SK-N-SH (cell line): ENCODE data around the gene PRADC1. TPM values are rescaled to one million over a fixed set of nuclear protein-coding genes. Genes with fewer than 3 reads are reported as not detected.

Source experiments
- CTCF ChIA-PET: fragments of 300-600, 350-600 bp; formaldehyde crosslinking; extraction: SDS; loops from one replicate; lab custom pipeline; 2021; lab: Yijun Ruan, JAX
- POLR2A ChIA-PET: fragments of 350-600 bp; sonication (Branson Sonifier 250); formaldehyde crosslinking; extraction: SDS; loops from one replicate; lab custom pipeline; 2020; ENCODE audit warnings: antibody characterized with exemption, inconsistent platforms; lab: Yijun Ruan, JAX
- DNase-seq: peaks from one replicate; pipeline ENCODE4 v3.0.0; 2012
- H2AFZ ChIP-seq: fragments of 200-600 bp; sonication (generic); 2 replicates; pipeline ENCODE4 v1.8.1; 2016; ENCODE audit warnings: antibody characterized with exemption, mild to moderate bottlenecking, low read depth
- H3F3A ChIP-seq: fragments of 200-600 bp; sonication (generic); replicated peaks from 2 replicates; pipeline ENCODE3; 2016; ENCODE audit warnings: antibody characterized with exemption, mild to moderate bottlenecking; ENCODE audit not compliant: insufficient read depth
- H3K27ac ChIP-seq, 2 experiments: fragments of 200-500 bp in 1 of 2; fragments of 200-600 bp in 1 of 2; sonication (Bioruptor generic) in 1 of 2; sonication (generic), shearing (Covaris generic) in 1 of 2; 2 replicates each; pipeline versions ENCODE4 v1.5.1 to v1.6.1; 2014 to 2016; ENCODE audit warnings: low read depth in 2 of 2, inconsistent platforms in 1 of 2, low read length in 1 of 2, mild to moderate bottlenecking in 1 of 2, mixed read lengths in 1 of 2
- H3K27me3 ChIP-seq: fragments of 200-600 bp; sonication (generic), shearing (Covaris generic); 2 replicates; pipeline ENCODE4 v1.6.1; 2016; ENCODE audit warnings: mixed run types; ENCODE audit not compliant: insufficient read depth
- H3K36me3 ChIP-seq, 2 experiments: fragments of 200-500 bp in 1 of 2; fragments of 200-600 bp in 1 of 2; sonication (Bioruptor generic) in 1 of 2; sonication (generic) in 1 of 2; replicated peaks in 1 of 2; 2 replicates each; pipeline versions ENCODE3 to v1.5.1; 2014 to 2016; ENCODE audit warnings: low read length in 1 of 2, mild to moderate bottlenecking in 1 of 2; ENCODE audit not compliant: insufficient read depth in 2 of 2, control insufficient read depth in 1 of 2
- H3K4me1 ChIP-seq, 2 experiments: fragments of 200-500 bp in 1 of 2; fragments of 200-600 bp in 1 of 2; sonication (Bioruptor generic) in 1 of 2; sonication (generic), shearing (Covaris generic) in 1 of 2; 2 replicates each; pipeline versions ENCODE4 v1.5.1 to v1.6.1; 2014 to 2016; ENCODE audit warnings: low read depth in 1 of 2, low read length in 1 of 2, mixed run types in 1 of 2; ENCODE audit not compliant: insufficient read depth in 2 of 2, control insufficient read depth in 1 of 2
- H3K4me2 ChIP-seq: fragments of 200-600 bp; sonication (generic), shearing (Covaris generic); 2 replicates; pipeline ENCODE4 v1.6.1; 2017; ENCODE audit warnings: mixed run types
- H3K4me3 ChIP-seq, 2 experiments: fragments of 200-500 bp in 1 of 2; fragments of 200-600 bp in 1 of 2; sonication (Bioruptor generic) in 1 of 2; sonication (generic), shearing (Covaris generic) in 1 of 2; 2 replicates each; pipeline versions ENCODE4 v1.5.1 to v1.8.1; 2014 to 2016; ENCODE audit warnings: low read depth in 2 of 2, inconsistent platforms in 1 of 2, low read length in 1 of 2, mild to moderate bottlenecking in 1 of 2, mixed read lengths in 1 of 2, moderate library complexity in 1 of 2
- H3K79me2 ChIP-seq: fragments of 200-600 bp; sonication (generic); 2 replicates; pipeline ENCODE4 v1.8.1; 2017; ENCODE audit warnings: mild to moderate bottlenecking; ENCODE audit not compliant: insufficient read depth
- H3K9ac ChIP-seq: fragments of 200-600 bp; sonication (generic); 2 replicates; pipeline ENCODE4 v1.6.1; 2017; ENCODE audit warnings: mixed run types
- H3K9me2 ChIP-seq: fragments of 200-600 bp; sonication (generic); 2 replicates; pipeline ENCODE4 v1.6.1; 2017; ENCODE audit warnings: mixed run types
- H3K9me3 ChIP-seq: fragments of 200-600 bp; sonication (generic); 2 replicates; pipeline ENCODE4 v1.6.1; 2017; ENCODE audit warnings: mixed run types, mild to moderate bottlenecking, moderate library complexity
- H4K20me1 ChIP-seq: fragments of 200-600 bp; sonication (generic); 2 replicates; pipeline ENCODE4 v1.6.1; 2017; ENCODE audit warnings: mild to moderate bottlenecking, mixed run types; ENCODE audit not compliant: insufficient read depth
- EP300 ChIP-seq, 2 experiments: IDR thresholded peaks; 2 replicates each; pipeline versions ENCODE4 v1.4.0 to v1.6.1; 2012; ENCODE audit warnings: borderline replicate concordance in 1 of 2, low read depth in 1 of 2, low read length in 1 of 2
- FOXJ3 ChIP-seq: sonication (generic); formaldehyde crosslinking; IDR thresholded peaks from 2 replicates; pipeline ENCODE4 v1.5.1; 2020; ENCODE audit warnings: mild to moderate bottlenecking, missing genetic modification reagents
- FOXM1 ChIP-seq: IDR thresholded peaks from 2 replicates; pipeline ENCODE4 v1.4.0; 2012; ENCODE audit warnings: low read depth, mild to moderate bottlenecking
- GABPA ChIP-seq: IDR thresholded peaks from 2 replicates; pipeline ENCODE4 v1.4.0; 2012; ENCODE audit warnings: low read depth, mild to moderate bottlenecking
- MAX ChIP-seq: IDR thresholded peaks from 2 replicates; pipeline ENCODE4 v1.4.0; 2012; ENCODE audit warnings: low read depth
- MEF2A ChIP-seq: IDR thresholded peaks from 2 replicates; pipeline ENCODE4 v1.4.0; 2012; ENCODE audit warnings: low read depth, borderline replicate concordance
- NRF1 ChIP-seq: IDR thresholded peaks from 2 replicates; pipeline ENCODE4 v1.6.1; 2012; ENCODE audit warnings: low read depth, mild to moderate bottlenecking, low read length
- PBX3 ChIP-seq: IDR thresholded peaks from 2 replicates; pipeline ENCODE4; 2012
- RXRA ChIP-seq: IDR thresholded peaks from 2 replicates; pipeline ENCODE4 v1.4.0; 2012; ENCODE audit warnings: low read depth, mild to moderate bottlenecking, borderline replicate concordance
- YY1 ChIP-seq: IDR thresholded peaks from 2 replicates; pipeline ENCODE4 v1.4.0; 2012; ENCODE audit warnings: low read depth, mild to moderate bottlenecking
- WGBS: methylation state at CpG from one replicate; pipeline ENCODE4 v1.1.6; 2017; ENCODE audit warnings: low lambda C conversion rate; 5-methylcytosine and 5-hydroxymethylcytosine counted together
- polyA plus RNA-seq, 3 experiments: library from polyadenylated mRNA; depleted of rRNA; stranded (reverse); fragments of >200 nt; gene quantifications; 2 replicates each; pipeline ENCODE4 v1.2.3, GENCODE V29; 2012
- TF ChIP-seq, protein P1 (sequence below): fragments of 150-350 bp; IDR thresholded peaks from 2 replicates; pipeline ENCODE4 v1.6.1; 2017; ENCODE audit warnings: antibody characterized with exemption, low read length, low read depth, borderline replicate concordance

PRADC1 gene
- polyA plus RNA-seq, 1 of the 3 experiments (the other 2 are of a cell fraction): 8.5 TPM

- Histone ChIP-seq H3K4me2 (no peak overlapping the region), H3K4me1 (no peaks in the 10 kb centered on the region), H3K36me3 (no peaks in the 10 kb centered on the region), H3K4me3 (no peak overlapping the region), H3K9me3 (no peaks in the 10 kb centered on the region), H3K27ac (no peak overlapping the region), H4K20me1 (no peaks in the 10 kb centered on the region), H3F3A (no peaks in the 10 kb centered on the region), H3K79me2 (no peaks in the 10 kb centered on the region), H3K9me2 (no peaks in the 10 kb centered on the region), H3K27me3 (peaks cover 39% of the 10 kb centered on the region; the same call in 1 of the 2 replicates), H2AFZ (no peak overlapping the region), H3K9ac (no peak overlapping the region)
- 15% methylated on average over 2 of the region's 2 CpGs for WGBS
- DNase-seq: no peak
- TF ChIP-seq NRF1 (no peak), PBX3 (no peak), MAX (no peak), FOXM1 (no peak), YY1 (no peak), RXRA (no peak), MEF2A (no peak), GABPA (no peak), EP300 (IDR thresholded peaks at IDR 0.05; ENCODE audit: borderline replicate concordance in 1 of 2, low read depth in 1 of 2, low read length in 1 of 2) (no peak), FOXJ3 (CRISPR knock-in tag) (no peak)
- TF ChIP-seq, protein P1, sequence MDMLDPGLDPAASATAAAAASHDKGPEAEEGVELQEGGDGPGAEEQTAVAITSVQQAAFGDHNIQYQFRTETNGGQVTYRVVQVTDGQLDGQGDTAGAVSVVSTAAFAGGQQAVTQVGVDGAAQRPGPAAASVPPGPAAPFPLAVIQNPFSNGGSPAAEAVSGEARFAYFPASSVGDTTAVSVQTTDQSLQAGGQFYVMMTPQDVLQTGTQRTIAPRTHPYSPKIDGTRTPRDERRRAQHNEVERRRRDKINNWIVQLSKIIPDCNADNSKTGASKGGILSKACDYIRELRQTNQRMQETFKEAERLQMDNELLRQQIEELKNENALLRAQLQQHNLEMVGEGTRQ: no peak
- ChIA-PET CTCF (interaction anchor here (1.0 to 4.3 kb wide), 3 partner anchors 9 to 100 kb away, joined by 3 to 35 read pairs (median 3); no protein-coding TSS in a partner anchor), POLR2A (no interaction called here)
These were observed 47.1 kb downstream of the PRADC1 start for GRCh38 chr2:73185965-73186364.

Other genes starting within 250 kb of the PRADC1 start
- 9.9 and 11.0 TPM in 2 replicates for gene SFXN5, start 161.5 kb downstream of the PRADC1 start, polyA plus RNA-seq (2012; rRNA removed)
- gene RAB11FIP5, start 120.3 kb downstream of the PRADC1 start, polyA plus RNA-seq (2012; rRNA removed): 16.4 and 17.1 TPM in 2 replicates
- not detected in 2 replicates for gene NOTO, start 30.7 kb downstream of the PRADC1 start, polyA plus RNA-seq (2012; rRNA removed)
- 21.4 and 22.2 TPM in 2 replicates for gene SMYD5, start 19.0 kb downstream of the PRADC1 start, polyA plus RNA-seq (2012; rRNA removed)
- 369 and 405 TPM in 2 replicates for gene CCT7, start 1.1 kb upstream of the PRADC1 start, polyA plus RNA-seq (2012; rRNA removed)
- gene FBXO41, start 51.2 kb upstream of the PRADC1 start, polyA plus RNA-seq (2012; rRNA removed): 3.1 and 3.5 TPM in 2 replicates
- 0.02 TPM in 1 of 2 replicates, not detected in the other for gene EGR4, start 60.3 kb upstream of the PRADC1 start, polyA plus RNA-seq (2012; rRNA removed)
- gene ALMS1, start 152.6 kb upstream of the PRADC1 start, polyA plus RNA-seq (2012; rRNA removed): 7.0 and 7.1 TPM in 2 replicates